Breast epithelium (tissue), 4 donors: ENCODE results near the gene VTI1B. TPM values are rescaled to one million over a fixed set of nuclear protein-coding genes. Genes with fewer than 3 reads are reported as not detected.
"Not testable (repeated sequence)": the region's sequence is repeated elsewhere in the genome, so short reads cannot be mapped to it uniquely, and the experiment has no call there.

ENCODE experiments used
- DNase-seq, 2 donors: peaks; one replicate each; pipeline ENCODE4 v3.0.0-alpha.2; 2019; ENCODE audit warnings: low spot score in 2 of 2
- H3K27ac ChIP-seq, 2 donors: fragments of 200-600 bp; sonication (generic) in 1 of 2; one replicate each; pipeline ENCODE4 v1.5.1; 2016 to 2019; ENCODE audit warnings: mild to moderate bottlenecking in 1 of 2
- H3K27me3 ChIP-seq, 2 donors: fragments of 200-600 bp; sonication (generic) in 1 of 2; one replicate each; pipeline versions ENCODE4 v1.5.1 to v1.6.0; 2017 to 2019; ENCODE audit warnings: control low read depth in 1 of 2, mild to moderate bottlenecking in 1 of 2
- H3K36me3 ChIP-seq: fragments of 200-600 bp; one replicate; pipeline ENCODE4 v1.5.1; 2019
- H3K4me1 ChIP-seq, 2 donors: fragments of 200-600 bp; sonication (generic); one replicate each; pipeline ENCODE4 v1.5.1; 2016 to 2019; ENCODE audit warnings: control low read depth in 1 of 2
- H3K4me3 ChIP-seq, 3 donors: fragments of 200-600 bp; sonication (generic); 1 replicate in 2 of 3; 2 replicates in 1 of 3; pipeline ENCODE4 v1.5.1; 2016 to 2019; ENCODE audit warnings: mild to moderate bottlenecking in 3 of 3, moderate library complexity in 2 of 3
- H3K9me3 ChIP-seq, 2 donors: fragments of 200-600 bp; sonication (generic) in 1 of 2; one replicate each; pipeline ENCODE4 v1.5.1; 2016 to 2019; ENCODE audit warnings: control low read depth in 1 of 2
- CTCF ChIP-seq, 3 donors: fragments of 450-650 bp; IDR thresholded peaks; one replicate each; pipeline ENCODE4 v1.5.1; 2016 to 2017; ENCODE audit warnings: antibody characterized with exemption in 3 of 3, mild to moderate bottlenecking in 3 of 3, moderate library complexity in 3 of 3
- POLR2A ChIP-seq: fragments of 450-650 bp; IDR thresholded peaks from one replicate; pipeline ENCODE4 v1.6.1; 2016; ENCODE audit warnings: antibody characterized with exemption, mild to moderate bottlenecking, moderate library complexity
- POLR2AphosphoS5 ChIP-seq, 3 donors: sonication (generic); formaldehyde crosslinking; IDR thresholded peaks; one replicate each; pipeline ENCODE4 v1.6.1; 2017; ENCODE audit warnings: antibody characterized with exemption in 3 of 3
- intact Hi-C: fragments of 100-400 bp; cut with DNase I; formaldehyde crosslinking; loops from one replicate; pipeline ENCODE4 v1.15.1; 2023; ENCODE audit warnings: low total_unique reads
- total RNA-seq, 3 donors: library from RNA; depleted of rRNA; stranded (reverse); fragments of >200 nt; gene quantifications; one replicate each; pipeline ENCODE4 v1.1.0, GENCODE V29; 2016

VTI1B gene
- total RNA-seq, 3 donors from 2014 or later, result 62.8 to 169 (median 80.6) TPM

GRCh38 chr14:67704484-67705089 is 30.2 kb upstream of the VTI1B start:
- DNase-seq, result no peak
- no peak overlapping the region for H3K27ac ChIP-seq
- H3K27me3 ChIP-seq, result no peaks in the 10 kb centered on the region
- TF ChIP-seq CTCF (IDR thresholded peaks at IDR 0.05), result peak in 2 of 3 donors; percentile 61 to 68
- no peak for TF ChIP-seq POLR2A
- H3K4me1 ChIP-seq, result no peaks in the 10 kb centered on the region
- no peak overlapping the region for H3K4me3 ChIP-seq
- no peaks in the 10 kb centered on the region for H3K36me3 ChIP-seq
- H3K9me3 ChIP-seq, result no peaks in the 10 kb centered on the region
- intact Hi-C loops, result no loop called here

- Histone ChIP-seq H3K9me3 (no peaks in the 10 kb centered on the region), H3K27ac (no peak overlapping the region), H3K4me3 (no peak overlapping the region), H3K4me1 (no peaks in the 10 kb centered on the region), H3K36me3 (no peaks in the 10 kb centered on the region), H3K27me3 (no peaks in the 10 kb centered on the region)
- intact Hi-C loops, result no loop called here
- no peak for DNase-seq
- TF ChIP-seq POLR2AphosphoS5 (IDR thresholded peaks at IDR 0.05) (no peak), POLR2A (no peak), CTCF (IDR thresholded peaks at IDR 0.05) (no peak)
Observed at GRCh38 chr14:67703997-67704396, 29.6 kb upstream of the VTI1B start.

GRCh38 chr14:67701492-67701891 is 27.1 kb upstream of the VTI1B start, which contains the start of gene RDH12:
RDH12 (plus strand) TSS chr14:67701886; CDS start chr14:67722643, 20,757 bp downstream.
- H3K27me3 ChIP-seq, H3K27ac ChIP-seq, H3K4me3 ChIP-seq, intact Hi-C loops, H3K9me3 ChIP-seq, H3K4me1 ChIP-seq, H3K36me3 ChIP-seq, DNase-seq: not testable (repeated sequence)

GRCh38 chr14:67698179-67698578 is 23.7 kb upstream of the VTI1B start:
- Histone ChIP-seq H3K27ac (no peak overlapping the region), H3K4me3 (no peak overlapping the region), H3K36me3 (no peaks in the 10 kb centered on the region), H3K9me3 (no peaks in the 10 kb centered on the region), H3K4me1 (no peaks in the 10 kb centered on the region), H3K27me3 (no peaks in the 10 kb centered on the region)
- TF ChIP-seq POLR2AphosphoS5 (IDR thresholded peaks at IDR 0.05), result no peak
- TF ChIP-seq POLR2A, result no peak
- TF ChIP-seq CTCF (IDR thresholded peaks at IDR 0.05), result no peak
- no peak for DNase-seq
- intact Hi-C loops, result no loop called here

- TF ChIP-seq CTCF (IDR thresholded peaks at IDR 0.05), result no peak
- TF ChIP-seq POLR2A, result no peak
- no peak for TF ChIP-seq POLR2AphosphoS5 (IDR thresholded peaks at IDR 0.05)
- Histone ChIP-seq H3K4me3 (no peak overlapping the region), H3K9me3 (no peaks in the 10 kb centered on the region), H3K27ac (no peak overlapping the region), H3K36me3 (no peaks in the 10 kb centered on the region), H3K4me1 (no peaks in the 10 kb centered on the region), H3K27me3 (no peaks in the 10 kb centered on the region)
- intact Hi-C loops, result no loop called here
- no peak for DNase-seq
Observed at GRCh38 chr14:67697006-67697405, 22.6 kb upstream of the VTI1B start.
